Neural cell (in vitro differentiated cells): ENCODE data around the gene IGLON5. TPM values are rescaled to one million over a fixed set of nuclear protein-coding genes. Genes with fewer than 3 reads are reported as not detected.

Source experiments
- H2AFZ ChIP-seq: fragments of 200-600, 300-800 bp; sonication (generic), shearing (Covaris generic); 2 replicates; pipeline ENCODE4 v1.6.0; 2014; ENCODE audit warnings: low read depth, mild to moderate bottlenecking, antibody characterized with exemption, low read length, moderate library complexity
- H3F3A ChIP-seq: fragments of 200-600 bp; shearing (Covaris generic); 2 replicates; pipeline ENCODE4 v1.6.1; 2016; ENCODE audit warnings: mild to moderate bottlenecking, moderate library complexity, mixed read lengths, antibody characterized with exemption, low read length; ENCODE audit not compliant: insufficient read depth, poor library complexity, severe bottlenecking
- H3K27ac ChIP-seq: fragments of 200-600, 300-800 bp; sonication (generic), shearing (Covaris generic); 2 replicates; pipeline ENCODE4 v1.5.1; 2014; ENCODE audit warnings: mild to moderate bottlenecking, low read length, moderate library complexity
- H3K27me3 ChIP-seq: fragments of 300-800, 200-600 bp; sonication (generic), shearing (Covaris generic); 2 replicates; pipeline ENCODE4 v1.6.0; 2014; ENCODE audit warnings: mild to moderate bottlenecking, low read depth, low read length, moderate library complexity; ENCODE audit not compliant: insufficient read depth
- H3K36me3 ChIP-seq: fragments of 300-800, 200-600 bp; sonication (generic), shearing (Covaris generic); 2 replicates; pipeline ENCODE4 v1.5.1; 2014; ENCODE audit warnings: mild to moderate bottlenecking, antibody characterized with exemption, low read length, moderate library complexity; ENCODE audit not compliant: insufficient read depth
- H3K4me2 ChIP-seq: fragments of 300-800, 200-600 bp; sonication (generic), shearing (Covaris generic); 2 replicates; pipeline ENCODE4 v1.6.0; 2014; ENCODE audit warnings: mild to moderate bottlenecking, low read length
- H3K4me3 ChIP-seq: fragments of 300-800, 200-600 bp; sonication (generic), shearing (Covaris generic); 2 replicates; pipeline ENCODE4 v1.5.1; 2014; ENCODE audit warnings: mild to moderate bottlenecking, low read length, moderate library complexity
- H3K79me2 ChIP-seq: fragments of 200-600 bp; shearing (Covaris generic); replicated peaks from 2 replicates; pipeline ENCODE4 v1.6.0; 2014; ENCODE audit warnings: mild to moderate bottlenecking, low read length, moderate library complexity; ENCODE audit not compliant: insufficient read depth
- H3K9ac ChIP-seq: fragments of 300-800, 200-600 bp; sonication (generic), shearing (Covaris generic); 2 replicates; pipeline ENCODE4 v1.6.1; 2016; ENCODE audit warnings: mild to moderate bottlenecking, low read length, mixed read lengths
- H3K9me2 ChIP-seq: fragments of 200-600 bp; shearing (Covaris generic); 2 replicates; pipeline ENCODE4 v1.6.1; 2016; ENCODE audit warnings: mild to moderate bottlenecking, low read length, mixed read lengths; ENCODE audit not compliant: insufficient read depth
- H3K9me3 ChIP-seq: fragments of 200-600, 300-800 bp; sonication (generic), shearing (Covaris generic); 2 replicates; pipeline ENCODE4 v1.6.1; 2016; ENCODE audit warnings: mild to moderate bottlenecking, mixed run types, low read length, moderate library complexity, mixed read lengths
- H4K20me1 ChIP-seq: fragments of 200-600 bp; shearing (Covaris generic); 2 replicates; pipeline ENCODE4 v1.6.1; 2016; ENCODE audit warnings: mild to moderate bottlenecking, mixed run types; ENCODE audit not compliant: insufficient read depth
- CTCF ChIP-seq: fragments of 450-650 bp; IDR thresholded peaks from 2 replicates; pipeline ENCODE4 v1.5.1; 2014; ENCODE audit warnings: antibody characterized with exemption, mild to moderate bottlenecking, moderate library complexity; ENCODE audit not compliant: poor library complexity, severe bottlenecking
- EP300 ChIP-seq: fragments of 450-650 bp; conservative IDR thresholded peaks from 2 replicates; pipeline ENCODE4 v1.6.1; 2014; ENCODE audit warnings: antibody characterized with exemption, mild to moderate bottlenecking, moderate library complexity; ENCODE audit not compliant: poor library complexity, severe bottlenecking
- EZH2 ChIP-seq: fragments of 200-600, 300-800 bp; shearing (Covaris generic), sonication (generic); IDR thresholded peaks from 2 replicates; pipeline ENCODE4 v1.6.1; 2014; ENCODE audit warnings: antibody characterized with exemption, low read length, borderline replicate concordance, mild to moderate bottlenecking; ENCODE audit not compliant: insufficient read depth, poor library complexity, severe bottlenecking
- MXI1 ChIP-seq: fragments of 450-650 bp; conservative IDR thresholded peaks from 2 replicates; pipeline ENCODE4 v1.6.1; 2014; ENCODE audit warnings: antibody characterized with exemption, mild to moderate bottlenecking; ENCODE audit not compliant: poor library complexity, severe bottlenecking
- POLR2AphosphoS5 ChIP-seq: IDR thresholded peaks from 2 replicates; pipeline ENCODE4 v1.6.1; 2012
- RAD21 ChIP-seq: fragments of 450-650 bp; conservative IDR thresholded peaks from 2 replicates; pipeline ENCODE4 v1.6.1; 2014; ENCODE audit warnings: antibody characterized with exemption, mild to moderate bottlenecking, moderate library complexity
- REST ChIP-seq: IDR thresholded peaks from 2 replicates; pipeline ENCODE4 v1.6.1; 2012; ENCODE audit warnings: borderline replicate concordance
- SMC3 ChIP-seq: fragments of 450-650 bp; conservative IDR thresholded peaks from 2 replicates; pipeline ENCODE4 v1.6.1; 2014; ENCODE audit warnings: antibody characterized with exemption, mild to moderate bottlenecking, moderate library complexity; ENCODE audit not compliant: poor library complexity
- TAF1 ChIP-seq: IDR thresholded peaks from 2 replicates; pipeline ENCODE4 v1.6.1; 2012; ENCODE audit warnings: low read depth
- polyA plus RNA-seq: library from polyadenylated mRNA; depleted of rRNA; stranded (reverse); fragments of >200 nt; gene quantifications from 2 replicates; pipeline ENCODE4 v1.2.3, GENCODE V29; 2014

The IGLON5 gene
- polyA plus RNA-seq, 1 donor from 2014 or later = 13.5 TPM

GRCh38 chr19:51271067-51271466, 40.4 kb upstream of the IGLON5 start:
- H3K27ac ChIP-seq = no peak overlapping the region
- no peak for TF ChIP-seq EP300
- TF ChIP-seq TAF1 = no peak
- TF ChIP-seq REST = no peak
- TF ChIP-seq RAD21 = no peak
- no peak for TF ChIP-seq MXI1
- TF ChIP-seq EZH2 = no peak
- TF ChIP-seq SMC3 = no peak
- TF ChIP-seq CTCF = no peak
- TF ChIP-seq POLR2AphosphoS5 = no peak
- no peaks in the 10 kb centered on the region for H3K36me3 ChIP-seq
- no peaks in the 10 kb centered on the region for H3K79me2 ChIP-seq
- no peaks in the 10 kb centered on the region for H4K20me1 ChIP-seq
- H3K9me3 ChIP-seq = no peaks in the 10 kb centered on the region
- H3F3A ChIP-seq = no peaks in the 10 kb centered on the region
- no peak overlapping the region for H3K4me2 ChIP-seq
- H3K9me2 ChIP-seq = no peaks in the 10 kb centered on the region
- H3K27me3 ChIP-seq = no peaks in the 10 kb centered on the region
- H2AFZ ChIP-seq = no peak overlapping the region
- no peak overlapping the region for H3K9ac ChIP-seq
- H3K4me3 ChIP-seq = no peak overlapping the region

GRCh38 chr19:51272183-51272810, 39.1 kb upstream of the IGLON5 start:
- no peaks in the 10 kb centered on the region for H4K20me1 ChIP-seq
- H3K9ac ChIP-seq = no peak overlapping the region
- H3K27ac ChIP-seq = no peak overlapping the region
- no peaks in the 10 kb centered on the region for H3F3A ChIP-seq
- no peaks in the 10 kb centered on the region for H3K36me3 ChIP-seq
- H3K27me3 ChIP-seq = no peaks in the 10 kb centered on the region
- H3K9me2 ChIP-seq = no peaks in the 10 kb centered on the region
- H3K4me3 ChIP-seq = no peak overlapping the region
- no peaks in the 10 kb centered on the region for H3K79me2 ChIP-seq
- no peak overlapping the region for H3K4me2 ChIP-seq
- H3K9me3 ChIP-seq = no peaks in the 10 kb centered on the region
- H2AFZ ChIP-seq = no peak overlapping the region
- TF ChIP-seq MXI1 = no peak
